ENCODE data around the gene TUT1.

DNA sequence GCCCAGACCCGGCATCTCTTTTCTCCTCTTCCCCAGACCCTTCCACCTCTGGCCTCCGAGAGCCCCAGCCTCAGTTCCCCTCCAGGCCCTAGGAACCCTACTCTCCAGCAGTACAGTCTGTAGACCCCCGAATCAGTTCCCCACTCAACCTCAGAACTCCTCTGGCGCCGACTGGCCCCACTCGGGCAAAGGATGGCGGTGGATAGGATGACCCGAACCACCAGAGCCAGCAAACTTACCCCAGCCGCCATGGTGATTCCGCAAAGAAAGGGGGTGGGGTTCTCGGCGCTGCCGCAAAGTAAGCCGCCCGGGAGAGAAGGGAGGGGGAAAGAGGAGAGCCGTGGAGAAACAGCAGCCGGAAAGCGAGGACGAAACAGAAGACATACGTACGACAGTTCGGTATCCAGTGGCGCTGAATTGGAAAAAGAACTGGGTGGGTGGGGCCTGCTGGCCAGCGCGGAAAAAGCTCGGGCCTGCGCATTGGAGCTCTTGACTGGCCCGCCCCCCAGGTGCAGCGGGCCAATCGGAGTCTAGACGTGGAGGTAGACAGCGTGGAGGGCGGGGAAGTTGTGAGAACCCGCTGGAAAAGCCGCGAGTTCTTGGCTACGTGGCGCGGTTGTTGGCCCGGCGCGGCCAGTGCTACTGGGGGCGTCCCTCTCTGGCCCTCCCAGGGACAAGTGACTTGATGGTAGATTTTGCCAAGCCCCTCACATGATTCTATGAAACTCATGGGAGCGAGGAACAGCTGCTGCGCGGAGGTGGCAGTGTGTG lies 17.5 kb downstream of the TUT1 start, which contains the start of gene EEF1G:
- TF ChIP-seq, protein P1, sequence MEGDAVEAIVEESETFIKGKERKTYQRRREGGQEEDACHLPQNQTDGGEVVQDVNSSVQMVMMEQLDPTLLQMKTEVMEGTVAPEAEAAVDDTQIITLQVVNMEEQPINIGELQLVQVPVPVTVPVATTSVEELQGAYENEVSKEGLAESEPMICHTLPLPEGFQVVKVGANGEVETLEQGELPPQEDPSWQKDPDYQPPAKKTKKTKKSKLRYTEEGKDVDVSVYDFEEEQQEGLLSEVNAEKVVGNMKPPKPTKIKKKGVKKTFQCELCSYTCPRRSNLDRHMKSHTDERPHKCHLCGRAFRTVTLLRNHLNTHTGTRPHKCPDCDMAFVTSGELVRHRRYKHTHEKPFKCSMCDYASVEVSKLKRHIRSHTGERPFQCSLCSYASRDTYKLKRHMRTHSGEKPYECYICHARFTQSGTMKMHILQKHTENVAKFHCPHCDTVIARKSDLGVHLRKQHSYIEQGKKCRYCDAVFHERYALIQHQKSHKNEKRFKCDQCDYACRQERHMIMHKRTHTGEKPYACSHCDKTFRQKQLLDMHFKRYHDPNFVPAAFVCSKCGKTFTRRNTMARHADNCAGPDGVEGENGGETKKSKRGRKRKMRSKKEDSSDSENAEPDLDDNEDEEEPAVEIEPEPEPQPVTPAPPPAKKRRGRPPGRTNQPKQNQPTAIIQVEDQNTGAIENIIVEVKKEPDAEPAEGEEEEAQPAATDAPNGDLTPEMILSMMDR (IDR thresholded peaks at IDR 0.05) = peak in 1 of 4 experiments; percentile 17
- TF ChIP-seq POLR2AphosphoS5 (IDR thresholded peaks at IDR 0.05) (peak; percentile 99), POLR2A (IDR thresholded peaks at IDR 0.05) (peak; percentile 94)

Data from prostate gland (tissue), 2 donors.